SHP77 treated with DMSO at 0.1 percent for 48 hours (cell line): Measurements from ENCODE around the gene NASP.
"Not testable (repeated sequence)": the region's sequence is repeated elsewhere in the genome, so short reads cannot be mapped to it uniquely, and the experiment has no call there.

Experiments
- DNase-seq: peaks from one replicate; lab custom pipeline; 2025; lab: John Stamatoyannopoulos, UW

Gene NASP

GRCh38 chr1:45569962-45570581, 13.8 kb upstream of the NASP start:
- DNase-seq, result peak; percentile 27

- DNase-seq, result no peak
Measured at GRCh38 chr1:45570631-45571030, 13.2 kb upstream of the NASP start.

GRCh38 chr1:45573231-45573804, 10.5 kb upstream of the NASP start:
- DNase-seq, result no peak

GRCh38 chr1:45574105-45574626, 9.7 kb upstream of the NASP start:
- no peak for DNase-seq

- peak; percentile 93 for DNase-seq
Measured at GRCh38 chr1:45583264-45583665, 576 bp upstream of the NASP start.

- peak; percentile 62 for DNase-seq
Measured at GRCh38 chr1:45584351-45585109, 689 bp downstream of the NASP start.

GRCh38 chr1:45585110-45585426, 1.2 kb downstream of the NASP start:
- DNase-seq, result no peak

GRCh38 chr1:45585496-45586075, 1.7 kb downstream of the NASP start:
- DNase-seq, result no peak

- DNase-seq, result no peak
Measured at GRCh38 chr1:45586769-45587168, 2.9 kb downstream of the NASP start.

- DNase-seq, result no peak
Measured at GRCh38 chr1:45589861-45590260, 6.0 kb downstream of the NASP start.

- DNase-seq, result no peak
Measured at GRCh38 chr1:45594412-45594811, 10.6 kb downstream of the NASP start.

- not testable (repeated sequence) for DNase-seq
Measured at GRCh38 chr1:45596765-45597164, 12.9 kb downstream of the NASP start.

- DNase-seq, result no peak
Measured at GRCh38 chr1:45604239-45604638, 20.4 kb downstream of the NASP start.

- DNase-seq, result no peak
Measured at GRCh38 chr1:45607404-45608074, 23.7 kb downstream of the NASP start.

- DNase-seq, result no peak
Measured at GRCh38 chr1:45608175-45609156, 24.6 kb downstream of the NASP start.

GRCh38 chr1:45610589-45611226, 26.9 kb downstream of the NASP start:
- DNase-seq, result no peak

- no peak for DNase-seq
Measured at GRCh38 chr1:45612941-45613579, 29.2 kb downstream of the NASP start.

GRCh38 chr1:45615885-45616284, 32.0 kb downstream of the NASP start:
- no peak for DNase-seq

- DNase-seq, result no peak
Measured at GRCh38 chr1:45617618-45618017, 33.8 kb downstream of the NASP start.
